ENCODE data around the gene GABRB1.

DNA sequence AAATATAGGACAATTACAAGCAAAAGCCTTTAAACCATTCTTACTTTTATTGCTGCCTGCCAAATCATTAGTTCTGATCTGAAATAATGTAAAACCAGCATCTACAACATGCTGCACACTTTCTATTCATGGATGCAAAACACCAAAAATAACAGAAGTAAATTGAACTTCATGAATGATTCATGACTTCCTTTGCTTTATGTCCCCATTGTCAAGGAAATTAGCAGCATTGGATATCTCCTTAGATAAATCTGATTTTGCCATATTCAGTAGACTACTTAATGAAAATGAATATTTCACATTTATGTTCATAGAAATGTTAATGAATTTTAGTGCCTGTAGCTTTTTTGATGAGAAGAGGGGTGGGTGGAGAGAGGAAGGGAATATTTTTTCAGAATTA, 299.5 kb downstream of the GABRB1 start:
- TF ChIP-seq, protein P1, sequence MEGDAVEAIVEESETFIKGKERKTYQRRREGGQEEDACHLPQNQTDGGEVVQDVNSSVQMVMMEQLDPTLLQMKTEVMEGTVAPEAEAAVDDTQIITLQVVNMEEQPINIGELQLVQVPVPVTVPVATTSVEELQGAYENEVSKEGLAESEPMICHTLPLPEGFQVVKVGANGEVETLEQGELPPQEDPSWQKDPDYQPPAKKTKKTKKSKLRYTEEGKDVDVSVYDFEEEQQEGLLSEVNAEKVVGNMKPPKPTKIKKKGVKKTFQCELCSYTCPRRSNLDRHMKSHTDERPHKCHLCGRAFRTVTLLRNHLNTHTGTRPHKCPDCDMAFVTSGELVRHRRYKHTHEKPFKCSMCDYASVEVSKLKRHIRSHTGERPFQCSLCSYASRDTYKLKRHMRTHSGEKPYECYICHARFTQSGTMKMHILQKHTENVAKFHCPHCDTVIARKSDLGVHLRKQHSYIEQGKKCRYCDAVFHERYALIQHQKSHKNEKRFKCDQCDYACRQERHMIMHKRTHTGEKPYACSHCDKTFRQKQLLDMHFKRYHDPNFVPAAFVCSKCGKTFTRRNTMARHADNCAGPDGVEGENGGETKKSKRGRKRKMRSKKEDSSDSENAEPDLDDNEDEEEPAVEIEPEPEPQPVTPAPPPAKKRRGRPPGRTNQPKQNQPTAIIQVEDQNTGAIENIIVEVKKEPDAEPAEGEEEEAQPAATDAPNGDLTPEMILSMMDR (conservative IDR thresholded peaks at IDR 0.05 in 1 of 2, IDR thresholded peaks at IDR 0.05 in 1 of 2; ENCODE audit: extremely low read depth in 1 of 2, insufficient read depth in 1 of 2, low read depth in 1 of 2, low read length in 2 of 2), result no peak
- no peak for TF ChIP-seq EZH2 (IDR thresholded peaks at IDR 0.05; ENCODE audit: borderline replicate concordance, low read length)

All from mammary epithelial cell (primary cell).